OCI-LY7 (cell line): ENCODE results near the gene TPRG1L.

ENCODE experiments used
- EZH2phosphoT487 ChIP-seq: fragments of 200-600 bp; sonication (generic); IDR thresholded peaks from 2 replicates; pipeline ENCODE4 v1.6.1; 2018; ENCODE audit warnings: low read depth, borderline replicate concordance, mild to moderate bottlenecking, mixed run types, antibody characterized with exemption, low read length, moderate library complexity, mixed read lengths
- TF ChIP-seq, protein P1 (sequence below): fragments of 200-600 bp; sonication (generic); conservative IDR thresholded peaks from 2 replicates; pipeline ENCODE4 v1.5.1; 2014; ENCODE audit warnings: mild to moderate bottlenecking, antibody characterized with exemption, low read length, moderate library complexity, mixed read lengths

DNA sequence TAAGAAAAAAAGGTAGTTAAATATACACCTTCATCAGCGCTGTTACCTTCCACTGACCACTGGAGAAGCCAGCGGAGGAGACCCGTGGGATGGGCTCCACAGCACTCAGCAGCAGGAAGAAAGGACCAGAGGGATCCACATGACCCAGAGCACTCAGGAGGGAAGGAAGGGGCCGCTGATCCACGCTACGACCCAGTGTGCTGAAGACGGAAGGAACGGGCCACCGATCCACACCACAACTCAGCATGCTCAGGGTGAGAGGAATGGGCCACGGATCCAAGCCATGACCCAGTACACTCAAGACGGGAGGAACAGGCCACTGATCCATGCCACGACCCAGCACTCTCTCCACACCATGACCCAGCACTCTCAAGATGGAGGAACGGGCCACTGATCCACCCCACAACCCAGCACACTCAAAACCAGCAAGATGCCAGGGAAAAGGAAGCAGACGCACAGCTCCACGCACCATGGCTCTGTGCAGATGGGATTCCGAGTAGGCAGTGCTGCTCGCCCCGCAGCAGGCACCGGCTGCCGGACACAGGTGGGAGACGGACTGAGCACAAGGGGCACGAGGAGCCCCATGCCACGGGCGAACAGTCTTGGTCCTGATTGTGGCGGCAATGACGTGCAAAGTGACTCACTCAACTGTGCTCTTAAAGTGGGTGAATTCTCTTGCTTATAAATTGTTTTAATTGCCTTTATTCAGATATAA is 16.4 kb downstream of the TPRG1L start:
- TF ChIP-seq, protein P1, sequence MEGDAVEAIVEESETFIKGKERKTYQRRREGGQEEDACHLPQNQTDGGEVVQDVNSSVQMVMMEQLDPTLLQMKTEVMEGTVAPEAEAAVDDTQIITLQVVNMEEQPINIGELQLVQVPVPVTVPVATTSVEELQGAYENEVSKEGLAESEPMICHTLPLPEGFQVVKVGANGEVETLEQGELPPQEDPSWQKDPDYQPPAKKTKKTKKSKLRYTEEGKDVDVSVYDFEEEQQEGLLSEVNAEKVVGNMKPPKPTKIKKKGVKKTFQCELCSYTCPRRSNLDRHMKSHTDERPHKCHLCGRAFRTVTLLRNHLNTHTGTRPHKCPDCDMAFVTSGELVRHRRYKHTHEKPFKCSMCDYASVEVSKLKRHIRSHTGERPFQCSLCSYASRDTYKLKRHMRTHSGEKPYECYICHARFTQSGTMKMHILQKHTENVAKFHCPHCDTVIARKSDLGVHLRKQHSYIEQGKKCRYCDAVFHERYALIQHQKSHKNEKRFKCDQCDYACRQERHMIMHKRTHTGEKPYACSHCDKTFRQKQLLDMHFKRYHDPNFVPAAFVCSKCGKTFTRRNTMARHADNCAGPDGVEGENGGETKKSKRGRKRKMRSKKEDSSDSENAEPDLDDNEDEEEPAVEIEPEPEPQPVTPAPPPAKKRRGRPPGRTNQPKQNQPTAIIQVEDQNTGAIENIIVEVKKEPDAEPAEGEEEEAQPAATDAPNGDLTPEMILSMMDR = no peak
- no peak for TF ChIP-seq EZH2phosphoT487
